ENCODE measurements around the gene TJP2. TPM values are rescaled to one million over a fixed set of nuclear protein-coding genes. Genes with fewer than 3 reads are reported as not detected.

Gene TJP2
- total RNA-seq, 4 donors from 2014 or later: 96.3 to 240 (median 117) TPM

GRCh38 chr9:69136779-69137178 lies 37.3 kb upstream of the TJP2 start:
- TF ChIP-seq CTCF (IDR thresholded peaks at IDR 0.05) (no peak), POLR2A (IDR thresholded peaks at IDR 0.05) (no peak), POLR2AphosphoS5 (IDR thresholded peaks at IDR 0.05) (no peak), EP300 (IDR thresholded peaks at IDR 0.05) (no peak)
- Histone ChIP-seq H3K36me3 (no peaks in the 10 kb centered on the region), H3K4me3 (no peak overlapping the region), H3K9me3 (no peaks in the 10 kb centered on the region), H3K27me3 (no peaks in the 10 kb centered on the region), H3K27ac (no peak overlapping the region), H3K4me1 (peaks cover 10% of the 10 kb centered on the region)
- peak in 1 of 2 donors; percentile 56 for DNase-seq (ENCODE audit: low spot score in 2 of 2)
- 88% methylated on average over 7 of the region's 7 CpGs for WGBS

- H3K27ac ChIP-seq: no peak overlapping the region
- 95% methylated on average over 8 of the region's 8 CpGs for WGBS
- no peaks in the 10 kb centered on the region for H3K9me3 ChIP-seq
- H3K4me1 ChIP-seq: peaks cover 5% of the 10 kb centered on the region
- TF ChIP-seq POLR2AphosphoS5 (IDR thresholded peaks at IDR 0.05) (no peak), POLR2A (IDR thresholded peaks at IDR 0.05) (no peak), EP300 (IDR thresholded peaks at IDR 0.05) (no peak), CTCF (IDR thresholded peaks at IDR 0.05) (no peak)
- no peaks in the 10 kb centered on the region for H3K36me3 ChIP-seq
- no peak overlapping the region for H3K4me3 ChIP-seq
- DNase-seq (ENCODE audit: low spot score in 2 of 2): no peak
- H3K27me3 ChIP-seq: no peaks in the 10 kb centered on the region
These were observed 36.8 kb upstream of the TJP2 start for GRCh38 chr9:69137311-69137710.

- 89% methylated on average over 6 of the region's 9 CpGs for WGBS
- no peaks in the 10 kb centered on the region for H3K9me3 ChIP-seq
- peak in 1 of 2 donors; percentile 53 for DNase-seq (ENCODE audit: low spot score in 2 of 2)
- H3K4me1 ChIP-seq: no peaks in the 10 kb centered on the region
- H3K27ac ChIP-seq: no peak overlapping the region
- H3K27me3 ChIP-seq: no peaks in the 10 kb centered on the region
- H3K36me3 ChIP-seq: no peaks in the 10 kb centered on the region
- no peak for TF ChIP-seq EP300 (IDR thresholded peaks at IDR 0.05)
- no peak overlapping the region for H3K4me3 ChIP-seq
These were observed 34.5 kb upstream of the TJP2 start for GRCh38 chr9:69139596-69139995.

GRCh38 chr9:69140123-69140735 lies 33.8 kb upstream of the TJP2 start:
- no peaks in the 10 kb centered on the region for H3K9me3 ChIP-seq
- H3K4me3 ChIP-seq: no peak overlapping the region
- no peaks in the 10 kb centered on the region for H3K36me3 ChIP-seq
- DNase-seq (ENCODE audit: low spot score in 2 of 2): no peak
- peaks cover under 1% of the 10 kb centered on the region for H3K4me1 ChIP-seq
- no peak for TF ChIP-seq POLR2AphosphoS5 (IDR thresholded peaks at IDR 0.05)
- TF ChIP-seq POLR2A (IDR thresholded peaks at IDR 0.05): no peak
- no peak for TF ChIP-seq EP300 (IDR thresholded peaks at IDR 0.05)
- no peak for TF ChIP-seq CTCF (IDR thresholded peaks at IDR 0.05)
- 97% methylated on average over 5 of the region's 5 CpGs for WGBS
- H3K27ac ChIP-seq: no peak overlapping the region
- H3K27me3 ChIP-seq: no peaks in the 10 kb centered on the region

- Histone ChIP-seq H3K4me1 (peaks cover 4% of the 10 kb centered on the region), H3K36me3 (no peaks in the 10 kb centered on the region), H3K27ac (no peak overlapping the region), H3K9me3 (no peaks in the 10 kb centered on the region), H3K4me3 (no peak overlapping the region), H3K27me3 (no peaks in the 10 kb centered on the region)
- no peak for DNase-seq (ENCODE audit: low spot score in 2 of 2)
- no peak for TF ChIP-seq EP300 (IDR thresholded peaks at IDR 0.05)
- TF ChIP-seq CTCF (IDR thresholded peaks at IDR 0.05): no peak
- TF ChIP-seq POLR2A (IDR thresholded peaks at IDR 0.05): no peak
- no peak for TF ChIP-seq POLR2AphosphoS5 (IDR thresholded peaks at IDR 0.05)
- 92% methylated on average over 5 of the region's 5 CpGs for WGBS
These were observed 32.2 kb upstream of the TJP2 start for GRCh38 chr9:69141851-69142250.

- H3K9me3 ChIP-seq: no peaks in the 10 kb centered on the region
- no peak overlapping the region for H3K27ac ChIP-seq
- H3K4me3 ChIP-seq: no peak overlapping the region
- TF ChIP-seq POLR2A (IDR thresholded peaks at IDR 0.05): no peak
- no peak for TF ChIP-seq EP300 (IDR thresholded peaks at IDR 0.05)
- no peak for TF ChIP-seq POLR2AphosphoS5 (IDR thresholded peaks at IDR 0.05)
- no peak for TF ChIP-seq CTCF (IDR thresholded peaks at IDR 0.05)
- DNase-seq (ENCODE audit: low spot score in 2 of 2): no peak
- peaks cover 4% of the 10 kb centered on the region for H3K4me1 ChIP-seq
- no peaks in the 10 kb centered on the region for H3K36me3 ChIP-seq
- WGBS: 76% methylated on average over 1 of the region's 1 CpG
- no peaks in the 10 kb centered on the region for H3K27me3 ChIP-seq
These were observed 30.8 kb upstream of the TJP2 start for GRCh38 chr9:69143291-69143690.

Measured in suprapubic skin (tissue), 4 donors.